NCI-H2107 (cell line): ENCODE results near the gene CPT1A.

Experiments used
- DNase-seq: peaks from one replicate; lab custom pipeline; 2025; lab: John Stamatoyannopoulos, UW

Gene CPT1A

DNA sequence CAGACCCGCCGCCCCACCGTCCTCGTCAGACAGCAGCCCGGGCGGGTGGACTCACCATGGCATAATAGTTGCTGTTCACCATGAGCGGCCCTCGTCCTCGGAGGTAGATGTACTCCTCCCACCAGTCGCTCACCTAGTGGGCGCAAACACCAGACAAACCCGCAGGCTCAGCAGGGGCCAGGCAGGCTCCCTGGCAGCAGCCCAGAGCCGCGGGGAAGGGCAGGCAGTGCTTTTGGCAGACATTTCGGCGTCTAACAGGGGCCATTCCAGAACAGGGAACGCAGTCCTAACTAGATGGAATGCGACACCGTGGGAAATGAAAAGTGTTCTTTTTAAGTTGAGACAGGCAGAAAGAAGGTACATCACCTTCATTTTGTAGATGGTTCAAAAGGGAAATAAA is 44.9 kb downstream of the CPT1A start:
- DNase-seq, result no peak

DNA sequence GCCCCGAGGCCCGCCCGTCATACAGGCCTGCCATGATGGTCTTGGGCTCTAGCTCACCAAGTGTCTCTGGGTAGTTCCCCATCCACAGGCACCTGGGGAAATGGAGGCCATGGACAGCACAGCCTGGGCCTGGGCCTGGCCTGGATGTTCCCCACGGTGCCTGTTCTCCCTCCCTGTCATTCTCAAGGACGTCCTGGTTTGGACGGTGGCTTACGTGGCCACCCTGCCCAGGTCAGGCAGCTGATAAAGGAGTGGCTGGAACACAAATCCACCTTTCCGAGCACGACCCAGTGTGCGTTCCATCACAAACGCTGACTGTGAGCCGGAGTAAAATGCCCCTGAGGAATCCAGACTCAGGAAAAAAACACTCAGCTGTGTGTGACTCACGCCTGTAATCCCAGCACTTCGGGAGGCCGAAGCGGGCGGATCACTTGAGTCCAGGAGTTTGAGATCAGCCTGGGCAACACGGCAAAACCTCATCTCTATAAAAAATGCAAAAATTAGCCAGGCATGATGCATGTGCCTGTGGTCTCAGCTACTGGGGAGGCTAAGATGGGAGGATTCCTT is 49.2 kb downstream of the CPT1A start:
- DNase-seq, result no peak

DNA sequence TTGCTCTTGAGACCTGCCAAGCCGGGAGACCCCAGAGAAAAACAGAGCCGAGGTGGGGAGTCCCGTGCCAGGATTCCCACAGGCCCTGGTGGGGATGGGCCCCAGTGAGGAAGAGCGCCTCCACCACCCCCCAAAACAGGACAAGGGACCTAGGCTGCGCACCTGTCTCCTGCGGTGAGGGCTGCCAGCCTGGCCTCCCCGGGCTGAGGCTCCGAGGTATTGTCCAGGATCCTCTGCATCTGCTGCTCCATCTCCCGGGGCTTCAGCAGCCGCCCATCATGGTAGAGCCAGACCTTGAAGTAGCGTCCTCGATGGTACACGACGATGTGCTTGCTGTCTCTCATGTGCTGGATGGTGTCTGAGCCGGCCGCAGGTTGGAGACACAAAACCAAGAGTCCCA is 57.1 kb downstream of the CPT1A start:
- no peak for DNase-seq

DNA sequence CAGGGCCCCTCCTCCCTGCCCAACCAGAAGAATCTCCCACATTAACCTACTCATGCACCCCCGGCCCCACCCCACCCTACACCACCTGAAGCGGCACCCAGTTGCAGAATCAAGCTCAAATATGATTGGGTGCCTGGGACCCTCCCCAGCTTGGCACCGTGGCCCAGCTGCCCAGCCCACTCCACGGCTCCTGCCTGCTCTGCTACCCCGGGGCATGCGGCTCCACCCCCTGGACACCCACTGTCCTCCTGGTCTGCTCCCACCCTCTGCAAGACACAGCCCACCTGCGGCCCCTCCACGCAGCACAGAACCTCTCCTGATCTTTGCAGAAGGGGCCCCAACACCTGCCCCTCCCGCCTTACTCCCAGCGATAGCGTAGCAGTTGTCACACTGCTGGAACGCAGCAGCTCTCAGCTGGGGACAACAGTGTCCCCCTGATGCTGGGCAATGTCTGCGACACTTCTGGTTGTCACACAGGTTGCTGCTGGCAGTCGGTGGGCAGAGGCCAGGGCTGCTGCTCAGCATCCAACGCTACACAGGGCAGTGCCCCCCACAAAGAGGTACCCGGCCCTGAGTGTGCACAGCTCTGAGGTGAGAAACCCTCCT is 58.4 kb downstream of the CPT1A start:
- DNase-seq, result no peak

DNA sequence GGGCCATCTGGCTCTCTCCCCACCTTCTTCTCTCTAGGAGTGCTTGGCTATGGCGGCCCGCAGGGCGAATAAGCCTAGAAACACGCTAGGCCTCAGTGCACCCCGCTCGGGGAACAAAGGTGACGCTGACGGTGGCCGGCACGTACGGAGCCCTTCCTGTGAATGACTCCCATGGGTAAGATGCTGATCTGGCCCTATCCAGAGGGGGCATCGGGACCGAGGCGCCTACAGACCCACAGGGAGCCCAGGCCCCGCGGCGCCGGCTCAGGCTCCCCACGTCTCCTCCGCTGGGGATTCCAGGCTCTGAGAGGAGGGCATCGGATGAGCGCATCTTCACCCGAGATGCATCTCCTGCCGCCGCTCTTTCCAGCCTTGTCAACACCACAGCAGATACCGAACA is 59.0 kb downstream of the CPT1A start:
- no peak for DNase-seq

DNA sequence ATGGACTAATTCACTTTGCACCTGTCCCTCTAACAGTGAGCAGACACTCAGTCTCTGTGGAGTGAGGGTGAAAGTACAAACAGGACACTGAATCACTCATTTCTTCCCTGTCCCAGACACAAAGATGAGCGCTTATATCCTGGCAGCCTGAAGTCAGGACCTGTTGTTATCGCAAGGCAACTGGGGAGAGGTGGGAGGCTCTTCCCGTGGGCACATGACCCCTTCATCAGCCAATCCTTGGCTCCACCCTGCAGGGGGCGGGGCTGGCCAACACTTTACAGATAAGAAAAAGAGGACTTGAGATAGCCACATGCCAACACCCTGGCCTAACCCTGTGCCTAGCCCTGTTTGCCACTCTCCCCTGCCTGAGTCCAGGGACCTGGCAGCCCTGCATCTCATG is 60.9 kb downstream of the CPT1A start:
- no peak for DNase-seq

DNA sequence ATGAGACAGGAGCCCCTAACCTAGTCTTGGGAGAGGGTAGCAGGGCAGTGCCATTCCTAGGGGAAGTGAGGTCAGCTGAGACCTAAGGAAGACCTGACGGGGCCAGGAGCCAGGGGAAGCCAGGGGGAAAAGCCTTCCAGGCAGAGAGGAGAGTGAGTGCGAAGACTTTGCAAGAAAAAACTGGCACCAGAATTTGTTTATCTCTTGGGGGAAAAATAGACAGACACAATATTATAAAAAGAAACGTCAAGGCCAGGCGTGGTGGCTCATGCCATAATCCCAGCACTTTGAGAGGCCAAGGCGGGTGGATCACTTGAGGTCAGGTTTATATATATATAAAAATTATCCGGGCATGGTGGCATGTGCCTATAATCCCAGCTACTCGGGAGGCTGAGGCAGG is 63.5 kb downstream of the CPT1A start:
- DNase-seq, result no peak

DNA sequence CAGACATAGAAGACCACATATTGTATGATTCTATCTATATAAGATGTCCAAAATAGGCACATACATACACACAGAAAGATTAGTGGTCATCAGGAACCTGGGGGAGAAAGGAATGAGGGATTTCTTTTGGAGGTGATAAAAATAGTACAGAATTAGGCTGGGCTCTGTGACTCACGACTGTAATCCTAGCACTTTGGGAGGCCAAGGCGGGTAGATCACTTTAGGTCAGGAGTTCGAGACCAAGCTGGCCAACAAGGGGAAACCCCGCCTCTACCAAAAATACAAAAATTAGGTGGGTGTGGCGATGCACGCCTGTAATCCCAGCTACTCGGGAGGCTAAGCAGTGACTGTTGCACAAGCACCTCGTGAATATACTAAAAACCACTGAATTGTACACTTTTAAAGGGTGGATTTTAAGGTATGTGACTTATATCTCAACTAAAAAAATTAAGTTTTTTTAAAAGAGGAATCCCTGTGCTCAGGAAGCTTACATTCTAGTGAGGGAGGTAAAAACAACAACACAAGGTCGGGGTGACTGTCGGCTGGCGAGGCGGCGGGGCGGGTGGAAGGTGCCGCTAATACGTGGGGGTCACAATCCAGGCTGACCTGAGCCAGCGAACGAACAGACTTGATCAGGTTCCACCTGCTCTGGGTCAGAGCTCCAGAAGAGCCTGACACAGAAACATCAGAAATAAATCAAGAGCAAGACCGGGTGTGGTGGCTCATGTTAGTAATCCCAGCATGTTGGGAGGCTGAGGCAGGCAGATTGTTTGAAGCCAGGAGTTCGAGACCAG is 65.1 kb downstream of the CPT1A start:
- no peak for DNase-seq

DNA sequence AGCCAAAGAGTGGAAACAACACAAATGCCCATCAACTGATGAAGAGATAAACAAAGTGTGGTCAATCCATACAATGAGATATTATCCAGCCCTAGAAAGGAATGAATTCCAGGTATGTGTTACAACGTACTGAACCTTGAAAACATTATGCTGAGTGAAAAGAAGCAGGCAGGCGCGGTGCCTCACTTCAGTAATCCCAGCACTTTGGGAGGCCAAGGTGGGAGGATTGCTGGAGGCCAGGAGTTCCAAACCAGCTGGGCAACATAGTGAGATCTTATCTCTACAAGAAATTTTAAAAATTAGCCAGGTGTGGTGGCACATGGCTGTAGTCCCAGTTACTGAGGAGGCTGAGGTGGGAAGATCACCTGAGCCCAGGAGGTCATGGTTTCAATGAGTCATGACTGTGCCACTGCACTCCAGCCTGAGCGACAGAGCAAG is 65.7 kb downstream of the CPT1A start:
- no peak for DNase-seq

DNA sequence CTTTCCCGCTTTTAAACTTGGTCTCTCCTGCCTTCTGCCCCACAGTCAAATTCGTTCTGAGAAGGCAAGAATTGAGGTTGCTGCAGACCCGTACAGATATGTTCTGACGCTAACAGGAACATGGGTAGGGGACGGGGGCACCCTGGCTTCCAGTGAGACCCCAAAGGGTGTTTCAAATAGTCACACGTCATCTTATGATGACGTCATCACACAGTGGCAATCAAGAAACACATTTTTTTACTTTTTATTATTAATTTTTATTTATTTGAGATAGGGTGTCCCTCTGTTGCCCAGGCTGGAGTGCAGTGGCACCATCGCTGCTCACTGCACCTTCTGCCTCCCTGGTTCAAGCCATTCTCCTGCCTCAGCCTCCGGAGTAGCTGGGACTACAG is 67.5 kb downstream of the CPT1A start:
- DNase-seq, result no peak

DNA sequence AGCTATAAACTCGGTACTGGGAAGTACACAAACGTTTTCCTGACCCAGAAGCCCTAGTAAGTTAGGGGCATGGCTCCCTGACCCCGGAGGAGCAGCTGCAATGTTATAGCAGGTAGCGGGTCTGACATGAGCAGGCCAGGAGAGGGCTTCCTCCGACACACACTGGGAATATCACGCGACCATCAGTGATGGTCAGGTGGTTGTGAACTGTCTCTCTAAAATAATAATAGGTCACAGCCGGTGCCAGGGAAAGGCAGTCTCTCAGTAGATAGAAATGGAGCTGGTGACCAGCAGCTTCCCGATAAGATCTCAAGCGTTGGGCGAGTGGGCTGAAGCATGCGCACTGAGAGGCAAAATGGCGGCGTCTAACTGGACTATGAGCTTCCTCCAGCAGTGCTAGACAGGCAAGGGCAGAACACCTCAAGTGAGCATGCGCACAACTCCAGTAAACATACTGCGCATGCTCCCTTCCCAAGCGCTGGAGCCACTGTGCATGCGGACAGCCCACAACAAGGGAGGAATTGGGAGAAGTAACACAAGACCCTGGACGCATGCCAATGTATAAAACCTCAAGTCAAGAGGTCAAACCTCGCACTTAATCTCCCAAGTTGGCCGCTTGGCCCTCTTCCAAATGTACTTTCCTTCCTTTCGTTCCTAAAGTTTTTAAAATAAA is 68.1 kb downstream of the CPT1A start:
- DNase-seq, result no peak

DNA sequence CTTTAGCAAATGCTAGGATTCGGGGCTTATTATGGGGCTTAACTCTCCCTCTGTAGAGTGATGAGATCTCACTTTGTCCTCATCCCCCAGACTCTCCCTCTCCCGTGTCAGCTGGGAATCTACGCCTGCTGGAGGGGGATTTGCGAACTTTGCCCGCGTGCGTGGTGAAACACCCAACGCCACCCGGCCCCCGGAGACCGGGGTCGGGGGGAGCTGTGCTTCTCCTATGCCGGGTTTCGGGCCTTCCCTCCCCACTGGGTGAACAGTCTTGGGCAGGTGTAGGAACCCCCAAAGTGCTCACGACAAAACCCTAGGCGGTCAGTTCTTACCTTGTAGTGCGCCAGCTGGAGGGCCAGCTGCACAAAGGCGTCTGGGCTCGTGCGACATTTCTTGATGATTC is 68.8 kb downstream of the CPT1A start:
- DNase-seq, result no peak

DNA sequence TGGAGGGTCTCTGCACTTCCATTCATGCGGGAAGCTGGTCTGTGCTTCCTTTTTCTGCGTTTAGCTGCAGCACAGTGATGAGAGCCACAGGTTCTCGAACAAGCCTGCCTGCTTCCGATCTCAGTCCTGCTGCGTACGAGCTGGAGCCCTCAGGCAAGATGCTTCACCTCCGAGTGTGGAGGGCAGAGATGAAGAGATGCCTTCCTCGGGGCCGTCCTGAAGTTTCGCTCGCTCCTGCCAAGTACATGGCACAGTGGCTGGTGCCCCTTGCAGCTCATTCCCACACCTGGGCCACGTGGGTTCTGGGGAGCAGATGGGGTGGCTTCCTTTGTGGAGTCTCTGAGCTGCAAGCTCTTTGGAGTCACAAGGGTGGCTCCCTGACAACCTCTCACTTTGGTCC is 70.9 kb downstream of the CPT1A start:
- no peak for DNase-seq

DNA sequence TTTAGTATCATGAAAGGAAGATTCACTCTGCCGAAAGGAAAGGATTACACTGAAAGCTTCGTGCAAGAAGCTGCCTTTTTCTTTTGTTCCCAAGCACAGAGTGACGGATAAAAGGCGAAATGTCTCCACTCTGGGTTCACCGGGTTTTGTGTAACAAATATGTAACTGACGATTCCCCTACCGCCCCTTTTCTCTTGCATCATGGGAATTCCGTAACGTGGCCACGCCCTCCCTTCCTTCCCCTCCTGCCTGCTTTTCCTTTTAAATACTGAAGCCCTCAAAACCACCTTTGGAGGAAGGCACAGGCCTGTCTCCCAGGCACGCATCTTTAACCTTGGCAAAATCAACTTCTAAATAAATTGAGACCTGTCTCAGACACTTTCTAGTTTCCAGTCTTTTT is 74.0 kb downstream of the CPT1A start:
- no peak for DNase-seq

DNA sequence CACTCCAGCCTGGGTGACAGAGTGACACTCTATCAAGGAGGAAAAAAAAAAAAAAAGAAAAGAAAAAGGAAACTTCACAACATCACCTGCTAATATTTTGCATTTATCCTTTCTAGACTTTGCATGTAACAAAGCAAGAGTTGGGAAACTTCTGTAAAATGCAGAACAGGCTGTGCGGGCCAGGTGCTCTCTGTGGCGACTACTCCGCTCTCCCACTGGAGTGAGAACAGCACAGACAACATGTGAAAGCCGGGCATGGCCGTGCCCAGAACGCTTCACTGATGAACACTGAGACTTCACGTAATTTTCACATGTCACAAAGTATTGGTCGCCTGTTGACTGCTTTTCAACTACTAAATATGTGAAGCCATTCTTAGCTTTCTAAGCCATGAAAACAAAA is 74.9 kb downstream of the CPT1A start:
- DNase-seq, result no peak

DNA sequence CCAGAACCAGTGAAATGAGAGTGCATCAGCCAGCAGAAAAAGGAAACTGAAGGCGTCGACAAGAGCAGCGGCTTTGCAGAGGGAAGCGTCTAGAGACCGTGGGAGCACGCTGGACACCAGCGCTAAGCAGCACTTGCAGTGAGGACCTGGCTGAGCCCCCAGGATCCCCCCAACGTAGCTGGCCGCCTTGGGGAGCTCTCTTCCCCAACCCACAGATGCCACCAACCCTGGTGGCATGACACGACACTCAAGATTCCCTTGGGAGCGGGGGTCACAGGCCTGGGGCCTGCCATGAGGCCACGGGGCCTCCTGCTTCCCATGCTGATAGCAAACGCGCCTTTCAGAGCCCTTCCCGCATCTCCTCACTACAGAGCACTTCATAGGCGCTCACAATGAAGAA is 77.0 kb downstream of the CPT1A start:
- DNase-seq, result no peak

DNA sequence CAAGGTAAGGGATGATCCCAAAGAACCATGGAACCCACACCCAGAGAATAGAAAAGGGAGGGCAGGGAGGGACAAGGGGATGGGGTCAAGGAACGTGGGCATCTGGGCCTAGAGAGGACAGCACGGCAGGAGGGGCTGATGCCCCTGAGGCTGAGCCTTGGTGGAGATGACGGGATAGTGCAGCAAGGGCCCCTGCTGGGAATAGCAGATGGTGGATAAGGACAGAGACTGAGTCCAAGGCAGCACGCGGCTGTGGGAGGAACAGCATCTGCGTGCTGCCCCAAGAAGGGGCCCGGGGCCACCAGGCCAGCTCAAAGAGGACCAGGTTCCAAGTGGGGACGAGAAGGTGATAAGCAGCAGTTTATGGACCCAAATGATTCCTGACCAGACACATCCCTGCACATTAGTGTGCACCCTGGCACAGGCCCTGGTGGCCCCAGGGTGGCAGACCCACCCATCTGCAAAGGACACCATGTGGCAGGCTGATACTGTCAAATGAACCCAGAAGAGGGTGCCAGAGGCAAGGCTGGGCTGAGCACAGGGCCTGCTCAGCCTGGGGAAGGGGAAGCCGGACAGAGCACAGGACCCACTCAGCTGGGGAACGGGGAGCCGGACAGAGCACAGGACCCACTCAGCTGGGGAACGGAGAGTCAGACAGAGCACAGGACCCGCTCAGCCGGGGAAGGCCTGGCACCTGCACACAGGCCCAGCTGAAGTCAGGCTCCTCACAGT is 77.6 kb downstream of the CPT1A start:
- no peak for DNase-seq

DNA sequence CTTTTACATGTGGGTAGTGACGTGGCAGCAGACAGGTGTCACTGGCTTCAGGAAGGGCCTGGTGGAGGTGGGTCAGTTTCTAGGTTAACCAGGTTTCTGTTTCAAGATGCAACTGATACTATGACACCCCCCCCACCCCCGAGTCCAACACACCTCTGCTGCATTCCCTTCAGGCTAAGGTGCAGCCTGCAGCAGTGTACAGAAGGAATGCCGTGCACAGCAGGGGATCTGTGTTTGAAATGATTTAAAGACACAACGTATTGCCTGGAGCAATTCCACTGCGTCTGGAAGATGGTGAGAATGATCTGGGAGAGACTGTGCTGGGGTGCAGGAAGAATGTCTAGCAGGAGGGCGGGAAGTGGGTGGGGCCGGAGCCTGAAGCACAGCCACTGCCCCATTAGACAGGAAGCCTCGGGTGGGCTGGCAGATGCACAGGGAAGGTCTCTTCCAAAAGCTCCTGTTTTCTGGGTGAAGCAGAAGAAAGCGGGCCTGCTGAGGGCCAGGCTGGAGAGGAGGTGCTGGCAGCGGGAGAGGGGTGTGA is 78.5 kb downstream of the CPT1A start:
- DNase-seq, result no peak

DNA sequence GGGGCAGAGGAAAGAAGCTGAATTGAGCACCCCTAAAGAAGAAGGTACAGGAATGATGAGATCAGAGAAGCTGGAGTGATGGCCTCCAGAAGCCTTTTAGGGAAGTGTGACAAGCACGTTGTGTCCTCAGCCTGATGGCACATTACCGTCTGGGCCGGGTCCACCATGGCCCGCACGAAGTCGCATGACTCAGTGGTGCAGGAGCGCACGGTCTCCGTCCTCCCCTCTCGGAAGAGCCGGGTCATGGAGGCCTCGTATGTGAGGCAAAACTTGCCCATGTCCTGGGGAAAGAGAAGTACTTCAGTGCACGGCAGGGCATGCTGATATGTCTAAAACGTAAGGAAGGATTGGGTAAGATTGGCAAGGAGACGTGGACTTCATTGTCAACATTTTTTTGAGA is 79.2 kb downstream of the CPT1A start:
- no peak for DNase-seq

DNA sequence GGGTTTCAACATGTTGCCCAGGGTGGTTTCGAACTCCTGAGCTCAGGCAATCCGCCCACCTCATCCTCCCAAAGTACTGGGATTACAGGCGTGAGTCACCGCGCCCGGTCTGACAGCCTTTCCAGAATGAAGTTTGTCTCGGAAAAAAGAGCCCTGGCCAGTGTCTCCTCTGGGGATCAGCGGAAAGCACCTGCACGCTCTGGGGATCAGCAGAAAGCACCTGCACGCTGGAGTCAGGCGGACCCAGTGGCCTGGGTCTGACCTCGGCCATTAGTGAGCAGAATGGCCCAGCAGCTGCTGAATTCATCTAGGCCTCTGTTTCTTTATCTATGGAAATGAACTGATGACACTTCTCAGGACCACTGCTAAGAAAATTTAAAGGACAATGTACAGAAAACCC is 79.9 kb downstream of the CPT1A start:
- no peak for DNase-seq

DNA sequence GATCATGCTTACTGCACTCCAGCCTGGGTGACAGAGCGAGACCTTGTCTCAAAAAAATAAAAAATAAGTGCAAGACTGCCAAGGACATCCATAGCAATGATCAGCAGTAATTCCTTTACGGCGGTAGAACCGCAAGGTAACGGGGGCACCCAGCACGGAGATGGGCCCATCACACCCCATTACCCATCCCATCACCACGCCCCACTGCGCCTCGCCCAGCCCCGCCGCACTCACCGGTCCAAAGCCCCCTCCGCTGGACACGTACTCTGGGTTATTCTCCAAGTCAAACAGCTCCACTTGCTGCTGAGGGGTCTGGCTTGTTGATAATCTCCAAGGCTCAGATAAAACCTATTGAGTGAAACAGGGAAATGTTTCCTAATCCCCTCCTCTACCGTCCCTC is 81.7 kb downstream of the CPT1A start:
- no peak for DNase-seq

DNA sequence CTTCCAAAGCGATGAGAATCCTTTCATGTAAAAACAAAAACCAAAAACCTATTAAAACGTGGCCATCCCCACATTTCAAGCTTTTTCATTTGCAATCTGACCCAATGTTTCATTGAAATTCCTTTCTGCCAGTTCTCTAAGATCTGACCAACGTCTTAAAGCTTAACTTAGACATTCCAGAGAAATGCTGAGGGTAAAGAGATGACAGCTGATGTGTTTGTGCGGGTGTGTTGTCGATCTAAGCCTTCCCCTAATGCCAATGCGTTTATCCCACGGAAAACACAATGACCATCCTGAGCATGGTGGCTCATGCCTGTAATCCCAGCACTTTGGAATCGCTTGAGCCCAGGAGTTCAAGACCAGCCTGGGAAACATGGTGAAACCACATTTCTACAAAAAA is 84.0 kb downstream of the CPT1A start:
- no peak for DNase-seq
